ENCODE results near the gene XPA. TPM values are rescaled to one million over a fixed set of nuclear protein-coding genes. Genes with fewer than 3 reads are reported as not detected.
A peak's percentile ranks its signal among the peaks of the same experiment; 100 is the strongest.
"Not testable (repeated sequence)": the region's sequence is repeated elsewhere in the genome, so short reads cannot be mapped to it uniquely, and the experiment has no call there.

Gene XPA
- total RNA-seq, 5 donors from 2014 or later (not counting 1 experiment from before 2014, with no cell fraction given) = 21.7 to 24.5 (median 23.3) TPM

GRCh38 chr9:97705354-97705950 lies 8.3 kb upstream of the XPA start:
- Histone ChIP-seq H3K9me3 (no peaks in the 10 kb centered on the region), H3K27me3 (replicated peaks in 1 of 2; ENCODE audit: control insufficient read depth in 2 of 2, extremely low read depth in 1 of 2, insufficient read depth in 2 of 2, low read length in 1 of 2) (peaks cover 0 to 23% of the 10 kb centered on the region in 2 experiments), H3K36me3 (ENCODE audit: control insufficient read depth in 2 of 2, extremely low read depth in 1 of 2, insufficient read depth in 1 of 2, low read length in 1 of 2) (no peaks in the 10 kb centered on the region), H3K4me3 (ENCODE audit: control insufficient read depth in 1 of 2, extremely low read depth in 1 of 2, low read length in 1 of 2) (no peak overlapping the region), H3K27ac (ENCODE audit: low read length) (no peak overlapping the region), H3K4me1 (ENCODE audit: control insufficient read depth in 1 of 2, extremely low read depth in 1 of 2, insufficient read depth in 2 of 2, low read length in 2 of 2) (peaks cover 0 to 11% of the 10 kb centered on the region in 2 experiments)
- CTCF ChIA-PET = interaction anchor here in 1 of 2 donors (1.5 kb wide), 1 partner anchor 9 kb away, joined by 8 read pairs; the partner anchor contains the start of gene XPA
- ATAC-seq (replicated peaks in 1 of 4) = peak in 1 of 4 experiments; percentile 33
- Mint-ChIP-seq H3K27ac (no peak overlapping the region), H3K9me3 (no peaks in the 10 kb centered on the region), H3K27me3 (peaks cover 10 to 24% of the 10 kb centered on the region in 2 donors), H3K4me3 (no peak overlapping the region), H3K4me1 (peaks cover 6 to 32% (median 27%) of the 10 kb centered on the region in 3 donors), H3K36me3 (no peaks in the 10 kb centered on the region)
- POLR2A ChIA-PET = interaction anchor here in 1 of 2 donors (0.5 kb wide), 2 partner anchors 15 to 59 kb away, joined by 3 to 7 read pairs; no protein-coding TSS in a partner anchor
- peak in 1 of 35 experiments; percentile 29 for DNase-seq
- WGBS (ENCODE audit: insufficient coverage) = 56% methylated on average over 2 of the region's 3 CpGs

GRCh38 chr9:97704851-97705250 lies 7.7 kb upstream of the XPA start:
- Mint-ChIP-seq H3K36me3 (no peaks in the 10 kb centered on the region), H3K27me3 (peaks cover 7 to 18% of the 10 kb centered on the region in 2 donors), H3K4me3 (no peak overlapping the region), H3K27ac (no peak overlapping the region), H3K4me1 (peaks cover 6 to 33% (median 27%) of the 10 kb centered on the region in 3 donors), H3K9me3 (no peaks in the 10 kb centered on the region)
- Histone ChIP-seq H3K27me3 (replicated peaks in 1 of 2; ENCODE audit: control insufficient read depth in 2 of 2, extremely low read depth in 1 of 2, insufficient read depth in 2 of 2, low read length in 1 of 2) (peaks cover 0 to 17% of the 10 kb centered on the region in 2 experiments), H3K27ac (ENCODE audit: low read length) (no peak overlapping the region), H3K4me3 (ENCODE audit: control insufficient read depth in 1 of 2, extremely low read depth in 1 of 2, low read length in 1 of 2) (no peak overlapping the region), H3K36me3 (ENCODE audit: control insufficient read depth in 2 of 2, extremely low read depth in 1 of 2, insufficient read depth in 1 of 2, low read length in 1 of 2) (no peaks in the 10 kb centered on the region), H3K4me1 (ENCODE audit: control insufficient read depth in 1 of 2, extremely low read depth in 1 of 2, insufficient read depth in 2 of 2, low read length in 2 of 2) (peaks cover 0 to 11% of the 10 kb centered on the region in 2 experiments), H3K9me3 (no peaks in the 10 kb centered on the region)
- 90% methylated on average over 3 of the region's 4 CpGs for WGBS (ENCODE audit: insufficient coverage)
- ChIA-PET CTCF (interaction anchor here in 1 of 2 donors (1.5 kb wide), 1 partner anchor 8 kb away, joined by 8 read pairs; the partner anchor contains the start of gene XPA), POLR2A (interaction anchor here in 1 of 2 donors (0.5 kb wide), 1 partner anchor 60 kb away, joined by 3 read pairs; no protein-coding TSS in a partner anchor)
- ATAC-seq (replicated peaks in 1 of 4) (no peak), DNase-seq (no peak)

DNA sequence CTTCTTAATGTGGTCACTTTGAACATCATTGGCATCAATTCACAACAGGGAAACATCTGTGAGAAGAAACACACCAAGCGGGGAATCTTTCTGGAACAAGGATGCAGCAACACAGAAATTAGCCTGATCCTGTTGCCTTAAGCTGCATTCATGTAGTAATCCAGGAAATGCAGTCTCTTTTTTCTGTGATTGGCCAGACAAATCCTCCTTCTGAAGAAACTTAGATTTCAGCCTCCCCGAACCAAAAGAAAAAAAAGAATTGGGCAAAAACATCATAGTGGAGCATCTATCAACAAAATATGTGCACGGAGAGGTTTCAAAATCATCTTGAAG lies 7.2 kb upstream of the XPA start:
- ChIA-PET CTCF (no interaction called here), POLR2A (interaction anchor here in 1 of 2 donors (0.7 kb wide), 1 partner anchor 406 kb away, joined by 3 read pairs; no protein-coding TSS in a partner anchor)

GRCh38 chr9:97703437-97704344 lies 6.6 kb upstream of the XPA start:
- Mint-ChIP-seq H3K4me1 (peaks cover 16 to 42% (median 33%) of the 10 kb centered on the region in 3 donors), H3K9me3 (no peaks in the 10 kb centered on the region), H3K27me3 (peaks cover 4 to 15% of the 10 kb centered on the region in 2 donors), H3K4me3 (peak overlapping the region in 1 of 3 donors; percentile 42), H3K27ac (peak overlapping the region; percentile 82 to 93), H3K36me3 (no peaks in the 10 kb centered on the region)
- Histone ChIP-seq H3K27me3 (replicated peaks in 1 of 2; ENCODE audit: control insufficient read depth in 2 of 2, extremely low read depth in 1 of 2, insufficient read depth in 2 of 2, low read length in 1 of 2) (peaks cover 0 to 8% of the 10 kb centered on the region in 2 experiments), H3K4me1 (ENCODE audit: control insufficient read depth in 1 of 2, extremely low read depth in 1 of 2, insufficient read depth in 2 of 2, low read length in 2 of 2) (peaks cover 0 to 11% of the 10 kb centered on the region in 2 experiments), H3K4me3 (ENCODE audit: control insufficient read depth in 1 of 2, extremely low read depth in 1 of 2, low read length in 1 of 2) (no peak overlapping the region), H3K27ac (ENCODE audit: low read length) (peak overlapping the region; percentile 35), H3K36me3 (ENCODE audit: control insufficient read depth in 2 of 2, extremely low read depth in 1 of 2, insufficient read depth in 1 of 2, low read length in 1 of 2) (no peaks in the 10 kb centered on the region), H3K9me3 (no peaks in the 10 kb centered on the region)
- ATAC-seq (replicated peaks in 1 of 4) (peak in 2 of 4 experiments; percentile 30 to 82), DNase-seq (peak in 1 of 35 experiments; percentile 14)
- ChIA-PET CTCF (interaction anchor here in 1 of 2 donors (0.7 kb wide), 1 partner anchor 139 kb away, joined by 3 read pairs; no protein-coding TSS in a partner anchor), POLR2A (interaction anchor here in 1 of 2 donors (0.7 kb wide), 1 partner anchor 407 kb away, joined by 3 read pairs; no protein-coding TSS in a partner anchor)
- WGBS (ENCODE audit: insufficient coverage) = 66% methylated on average over 4 of the region's 11 CpGs

More for the DNA sequence above, 7.2 kb upstream of the XPA start:
- H3K36me3 ChIP-seq (ENCODE audit: control insufficient read depth in 2 of 2, extremely low read depth in 1 of 2, insufficient read depth in 1 of 2, low read length in 1 of 2) = no peaks in the 10 kb centered on the region
- no peaks in the 10 kb centered on the region for H3K9me3 ChIP-seq
- Mint-ChIP-seq H3K4me3 (no peak overlapping the region), H3K27me3 (peaks cover 6 to 18% of the 10 kb centered on the region in 2 donors), H3K4me1 (peaks cover 10 to 38% (median 29%) of the 10 kb centered on the region in 3 donors), H3K27ac (peak overlapping the region; percentile 82 to 93), H3K9me3 (no peaks in the 10 kb centered on the region), H3K36me3 (no peaks in the 10 kb centered on the region)
- DNase-seq (no peak), ATAC-seq (replicated peaks in 1 of 4) (no peak)
- H3K27me3 ChIP-seq (replicated peaks in 1 of 2; ENCODE audit: control insufficient read depth in 2 of 2, extremely low read depth in 1 of 2, insufficient read depth in 2 of 2, low read length in 1 of 2) = peaks cover 0 to 12% of the 10 kb centered on the region in 2 experiments
- no peak overlapping the region for H3K4me3 ChIP-seq (ENCODE audit: control insufficient read depth in 1 of 2, extremely low read depth in 1 of 2, low read length in 1 of 2)
- 67% methylated on average over 1 of the region's 3 CpGs for WGBS (ENCODE audit: insufficient coverage)
- no peak overlapping the region for H3K27ac ChIP-seq (ENCODE audit: low read length)
- peaks cover 0 to 11% of the 10 kb centered on the region in 2 experiments for H3K4me1 ChIP-seq (ENCODE audit: control insufficient read depth in 1 of 2, extremely low read depth in 1 of 2, insufficient read depth in 2 of 2, low read length in 2 of 2)

- H3K9me3 ChIP-seq; H3K4me3 ChIP-seq (ENCODE audit: control insufficient read depth in 1 of 2, extremely low read depth in 1 of 2, low read length in 1 of 2); ATAC-seq (replicated peaks in 1 of 4); H3K36me3 Mint-ChIP-seq; H3K27ac ChIP-seq (ENCODE audit: low read length); DNase-seq; H3K27me3 Mint-ChIP-seq; H3K27me3 ChIP-seq (replicated peaks in 1 of 2; ENCODE audit: control insufficient read depth in 2 of 2, extremely low read depth in 1 of 2, insufficient read depth in 2 of 2, low read length in 1 of 2); H3K36me3 ChIP-seq (ENCODE audit: control insufficient read depth in 2 of 2, extremely low read depth in 1 of 2, insufficient read depth in 1 of 2, low read length in 1 of 2); H3K9me3 Mint-ChIP-seq: not testable (repeated sequence)
- Mint-ChIP-seq H3K4me3 (peak overlapping the region in 1 of 3 donors; percentile 91), H3K27ac (peak overlapping the region in 1 of 2 donors; percentile 51), H3K4me1 (peaks cover 45 to 54% (median 50%) of the 10 kb centered on the region in 3 donors)
- ChIA-PET POLR2A (interaction anchor here (0.6 to 0.9 kb wide), 2 partner anchors 66 to 293 kb away, joined by 3 to 5 read pairs; partner anchors contain the start of gene NCBP1 (in 1 of the 2)), CTCF (interaction anchor here in 1 of 2 donors (0.6 kb wide), 1 partner anchor 199 kb away, joined by 7 read pairs; no protein-coding TSS in a partner anchor)
- WGBS (ENCODE audit: insufficient coverage) = 100% methylated on average over 2 of the region's 3 CpGs
- peaks cover 16 to 21% of the 10 kb centered on the region in 2 experiments for H3K4me1 ChIP-seq (ENCODE audit: control insufficient read depth in 1 of 2, extremely low read depth in 1 of 2, insufficient read depth in 2 of 2, low read length in 2 of 2)
Observed at GRCh38 chr9:97699824-97700223, 2.7 kb upstream of the XPA start.

- Mint-ChIP-seq H3K27ac (peak overlapping the region; percentile 39 to 59), H3K4me3 (peak overlapping the region; percentile 21 to 91 (median 28)), H3K4me1 (peaks cover 50 to 54% (median 50%) of the 10 kb centered on the region in 3 donors)
- H3K9me3 Mint-ChIP-seq; H3K36me3 Mint-ChIP-seq; H3K27ac ChIP-seq (ENCODE audit: low read length); H3K27me3 Mint-ChIP-seq; H3K36me3 ChIP-seq (ENCODE audit: control insufficient read depth in 2 of 2, extremely low read depth in 1 of 2, insufficient read depth in 1 of 2, low read length in 1 of 2); H3K9me3 ChIP-seq; CTCF ChIA-PET; H3K4me3 ChIP-seq (ENCODE audit: control insufficient read depth in 1 of 2, extremely low read depth in 1 of 2, low read length in 1 of 2); ATAC-seq (replicated peaks in 1 of 4); DNase-seq; H3K27me3 ChIP-seq (replicated peaks in 1 of 2; ENCODE audit: control insufficient read depth in 2 of 2, extremely low read depth in 1 of 2, insufficient read depth in 2 of 2, low read length in 1 of 2): not testable (repeated sequence)
- peaks cover 14 to 27% of the 10 kb centered on the region in 2 experiments for H3K4me1 ChIP-seq (ENCODE audit: control insufficient read depth in 1 of 2, extremely low read depth in 1 of 2, insufficient read depth in 2 of 2, low read length in 2 of 2)
- POLR2A ChIA-PET = interaction anchor here in 1 of 2 donors (0.9 kb wide), 1 partner anchor 66 kb away, joined by 5 read pairs; the partner anchor contains the start of gene NCBP1
- WGBS (ENCODE audit: insufficient coverage) = 70% methylated on average over 4 of the region's 13 CpGs
Observed at GRCh38 chr9:97699281-97699680, 2.1 kb upstream of the XPA start.

Measured in T-cell (primary cell).